Prostate gland (tissue), 2 donors: ENCODE results near the gene ARHGAP6. TPM values are rescaled to one million over a fixed set of nuclear protein-coding genes. Genes with fewer than 3 reads are reported as not detected.

Experiments used
- DNase-seq: peaks from one replicate; pipeline ENCODE4 v3.0.0-alpha.2; 2019; ENCODE audit warnings: low spot score
- H3K27ac ChIP-seq, 2 donors: fragments of 200-600 bp; sonication (generic); 2 replicates each; pipeline ENCODE4 v1.5.1; 2017 to 2019
- H3K27me3 ChIP-seq: fragments of 200-600 bp; sonication (generic); replicated peaks from 2 replicates; pipeline ENCODE4 v1.5.1; 2019; ENCODE audit not compliant: insufficient read depth
- H3K36me3 ChIP-seq, 2 donors: fragments of 200-600 bp; sonication (generic); 1 replicate in 1 of 2; 2 replicates in 1 of 2; pipeline versions ENCODE4 v1.5.1 to v1.8.1; 2017 to 2019
- H3K4me1 ChIP-seq: fragments of 200-600 bp; sonication (generic); replicated peaks from 2 replicates; pipeline ENCODE4 v1.5.1; 2019
- H3K4me3 ChIP-seq, 2 donors: fragments of 200-600 bp; sonication (generic); 2 replicates each; pipeline ENCODE4 v1.5.1; 2017 to 2019
- H3K9me3 ChIP-seq: fragments of 200-600 bp; sonication (generic); 2 replicates; pipeline ENCODE4 v1.5.1; 2017
- CTCF ChIP-seq, 4 experiments: fragments of 200-600 bp in 2 of 4; fragments of 450-650 bp in 2 of 4; sonication (generic) in 2 of 4; IDR thresholded peaks; 1 replicate in 3 of 4; 2 replicates in 1 of 4; pipeline ENCODE4 v1.5.1; 2016 to 2019; ENCODE audit warnings: antibody characterized with exemption in 4 of 4, mild to moderate bottlenecking in 2 of 4, moderate library complexity in 2 of 4
- POLR2A ChIP-seq: fragments of 450-650 bp; IDR thresholded peaks from one replicate; pipeline ENCODE4 v1.6.1; 2016; ENCODE audit warnings: antibody characterized with exemption, mild to moderate bottlenecking
- POLR2AphosphoS5 ChIP-seq: sonication (generic); formaldehyde crosslinking; IDR thresholded peaks from one replicate; pipeline ENCODE4 v1.6.1; 2017; ENCODE audit warnings: antibody characterized with exemption
- WGBS: methylation state at CpG from one replicate; pipeline ENCODE4 v1.1.5; 2018; 5-methylcytosine and 5-hydroxymethylcytosine counted together
- intact Hi-C: fragments of 100-400 bp; cut with DNase I; formaldehyde crosslinking; loops from one replicate; pipeline ENCODE4 v1.14.2; 2022
- total RNA-seq, 2 donors: library from RNA; depleted of rRNA; stranded (reverse); fragments of >200 nt; gene quantifications; one replicate each; pipeline ENCODE4 v1.1.0, GENCODE V29; 2016

ARHGAP6 gene
- total RNA-seq, 2 donors from 2014 or later = 72.6 to 73.7 TPM

GRCh38 chrX:11546917-11547316, 118.8 kb downstream of the ARHGAP6 start:
- intact Hi-C loops = no loop called here
- Histone ChIP-seq H3K27ac (no peak overlapping the region), H3K27me3 (no peaks in the 10 kb centered on the region), H3K4me3 (no peak overlapping the region), H3K9me3 (no peaks in the 10 kb centered on the region), H3K36me3 (no peaks in the 10 kb centered on the region), H3K4me1 (no peaks in the 10 kb centered on the region)
- WGBS = 48% methylated on average over 2 of the region's 2 CpGs
- TF ChIP-seq CTCF (IDR thresholded peaks at IDR 0.05) = no peak
- TF ChIP-seq POLR2AphosphoS5 = no peak
- no peak for DNase-seq

- intact Hi-C loops = no loop called here
- H3K4me1 ChIP-seq = no peaks in the 10 kb centered on the region
- no peaks in the 10 kb centered on the region for H3K9me3 ChIP-seq
- TF ChIP-seq CTCF (IDR thresholded peaks at IDR 0.05) (no peak), POLR2AphosphoS5 (no peak), POLR2A (no peak)
- no peak overlapping the region for H3K4me3 ChIP-seq
- H3K27me3 ChIP-seq = no peaks in the 10 kb centered on the region
- H3K27ac ChIP-seq = no peak overlapping the region
- H3K36me3 ChIP-seq = no peaks in the 10 kb centered on the region
- DNase-seq = no peak
- WGBS = 90% methylated on average over 1 of the region's 1 CpG
Measured at GRCh38 chrX:11543249-11543648, 122.5 kb downstream of the ARHGAP6 start.

GRCh38 chrX:11541510-11541909, 124.2 kb downstream of the ARHGAP6 start:
- no peaks in the 10 kb centered on the region for H3K36me3 ChIP-seq
- TF ChIP-seq CTCF (IDR thresholded peaks at IDR 0.05) (no peak), POLR2AphosphoS5 (no peak), POLR2A (no peak)
- H3K4me3 ChIP-seq = no peak overlapping the region
- H3K27ac ChIP-seq = no peak overlapping the region
- intact Hi-C loops = no loop called here
- WGBS = 86% methylated on average over 1 of the region's 1 CpG
- no peaks in the 10 kb centered on the region for H3K27me3 ChIP-seq
- no peaks in the 10 kb centered on the region for H3K4me1 ChIP-seq
- no peak for DNase-seq
- no peaks in the 10 kb centered on the region for H3K9me3 ChIP-seq

GRCh38 chrX:11540532-11541377, 125.0 kb downstream of the ARHGAP6 start:
- Histone ChIP-seq H3K4me1 (no peaks in the 10 kb centered on the region), H3K9me3 (no peaks in the 10 kb centered on the region), H3K27me3 (no peaks in the 10 kb centered on the region), H3K36me3 (no peaks in the 10 kb centered on the region), H3K27ac (no peak overlapping the region), H3K4me3 (no peak overlapping the region)
- no peak for DNase-seq
- 66% methylated on average over 4 of the region's 4 CpGs for WGBS
- intact Hi-C loops = no loop called here
- TF ChIP-seq POLR2A = no peak
- TF ChIP-seq POLR2AphosphoS5 = no peak
- no peak for TF ChIP-seq CTCF (IDR thresholded peaks at IDR 0.05)

GRCh38 chrX:11537141-11537540, 128.6 kb downstream of the ARHGAP6 start:
- Histone ChIP-seq H3K4me1 (no peaks in the 10 kb centered on the region), H3K36me3 (no peaks in the 10 kb centered on the region), H3K9me3 (no peaks in the 10 kb centered on the region), H3K27me3 (no peaks in the 10 kb centered on the region), H3K27ac (no peak overlapping the region), H3K4me3 (no peak overlapping the region)
- DNase-seq = no peak
- no peak for TF ChIP-seq POLR2AphosphoS5
- intact Hi-C loops = loop anchor here (10.0 kb wide), 1 partner anchor 128 kb away; the partner anchor contains the start of gene ARHGAP6
- 55% methylated on average over 5 of the region's 5 CpGs for WGBS
